H1 (cell line): ENCODE results near the gene ZNF23. TPM values are rescaled to one million over a fixed set of nuclear protein-coding genes. Genes with fewer than 3 reads are reported as not detected.

Source experiments
- CTCF ChIA-PET: fragments of 300-600 bp; sonication (Branson Sonifier 250); formaldehyde crosslinking; loops from one replicate; lab custom pipeline; 2021; ENCODE audit not compliant: partially characterized antibody; lab: Charles Lee
- POLR2A ChIA-PET: fragments of 300-600 bp; sonication (Branson Sonifier 250); formaldehyde crosslinking; loops from one replicate; lab custom pipeline; 2021; ENCODE audit warnings: inconsistent platforms; ENCODE audit not compliant: partially characterized antibody; lab: Charles Lee
- DNase-seq, 2 experiments: peaks; one replicate each; pipeline versions ENCODE4 v3.0.0 to v3.0.0-alpha.2; 2010 to 2022; ENCODE audit warnings: low spot score in 2 of 2, low read depth in 1 of 2, mixed read lengths in 1 of 2
- FAIRE-seq: peaks from 2 replicates; lab custom pipeline; 2011; peaks lifted over from hg19 to GRCh38; lab: Jason Lieb, UNC
- H2AFZ ChIP-seq: 2 replicates; pipeline ENCODE4 v1.8.1; 2012; ENCODE audit warnings: low read length, inconsistent platforms
- H2AK5ac ChIP-seq: 2 replicates; pipeline ENCODE4 v1.6.1; 2013; ENCODE audit warnings: low read depth, low read length
- H2BK120ac ChIP-seq: replicated peaks from 2 replicates; pipeline ENCODE3; 2013; ENCODE audit warnings: low read depth, low read length, inconsistent platforms
- H2BK12ac ChIP-seq: 2 replicates; pipeline ENCODE4 v1.6.1; 2013; ENCODE audit warnings: low read depth, low read length
- H2BK15ac ChIP-seq: 2 replicates; pipeline ENCODE4 v1.6.1; 2013; ENCODE audit warnings: low read length
- H2BK20ac ChIP-seq: 2 replicates; pipeline ENCODE4 v1.6.1; 2013; ENCODE audit warnings: low read length
- H2BK5ac ChIP-seq: 2 replicates; pipeline ENCODE4 v1.6.1; 2013; ENCODE audit warnings: low read depth, low read length
- H3K14ac ChIP-seq: 2 replicates; pipeline ENCODE4 v1.6.1; 2013; ENCODE audit warnings: inconsistent platforms; ENCODE audit not compliant: insufficient read length
- H3K18ac ChIP-seq: 2 replicates; pipeline ENCODE4 v1.6.1; 2013; ENCODE audit warnings: low read length; ENCODE audit errors: extremely low read depth
- H3K23ac ChIP-seq: 2 replicates; pipeline ENCODE4 v1.6.1; 2013; ENCODE audit warnings: inconsistent platforms; ENCODE audit not compliant: insufficient read length
- H3K23me2 ChIP-seq: 2 replicates; pipeline ENCODE4 v1.6.1; 2013; ENCODE audit warnings: low read depth, low read length
- H3K27ac ChIP-seq: 2 replicates; pipeline ENCODE4 v1.6.1; 2011; ENCODE audit warnings: low read depth, low read length, inconsistent platforms
- H3K27me3 ChIP-seq, 4 experiments: replicated peaks in 1 of 4; 1 replicate in 1 of 4; 2 replicates in 3 of 4; pipeline versions ENCODE4 v1.6.1 to v1.8.1; 2011 to 2013; ENCODE audit warnings: low read length in 3 of 4, mild to moderate bottlenecking in 3 of 4, inconsistent platforms in 2 of 4, mixed read lengths in 2 of 4, moderate library complexity in 1 of 4; ENCODE audit not compliant: control insufficient read depth in 3 of 4, insufficient read depth in 3 of 4; ENCODE audit errors: extremely low read depth in 1 of 4
- H3K36me3 ChIP-seq, 4 experiments: 2 replicates each; pipeline versions ENCODE4 v1.6.1 to v1.8.1; 2011 to 2013; ENCODE audit warnings: mild to moderate bottlenecking in 4 of 4, low read length in 3 of 4, moderate library complexity in 2 of 4, control low read depth in 1 of 4, inconsistent platforms in 1 of 4; ENCODE audit not compliant: insufficient read depth in 4 of 4, control insufficient read depth in 2 of 4
- H3K4ac ChIP-seq: replicated peaks from 2 replicates; pipeline ENCODE3; 2013; ENCODE audit warnings: low read length, low read depth, mixed read lengths, inconsistent platforms; ENCODE audit not compliant: insufficient read length
- H3K4me1 ChIP-seq, 4 experiments: replicated peaks in 1 of 4; 1 replicate in 1 of 4; 2 replicates in 3 of 4; pipeline versions ENCODE4 v1.6.1 to v1.8.1; 2011 to 2013; ENCODE audit warnings: low read length in 3 of 4, inconsistent platforms in 2 of 4, mixed read lengths in 1 of 4; ENCODE audit not compliant: insufficient read depth in 4 of 4, control insufficient read depth in 3 of 4
- H3K4me2 ChIP-seq, 2 experiments: 2 replicates each; pipeline versions ENCODE4 v1.6.1 to v1.8.1; 2011 to 2013; ENCODE audit warnings: low read depth in 2 of 2, low read length in 2 of 2, control low read depth in 1 of 2, inconsistent platforms in 1 of 2, mild to moderate bottlenecking in 1 of 2; ENCODE audit not compliant: insufficient read depth in 1 of 2
- H3K4me3 ChIP-seq, 4 experiments: fragments of 200-600, 300-600 bp in 1 of 4; sonication (generic), shearing (Covaris generic), sonication (Bioruptor Twin) in 1 of 4; 2 replicates each; pipeline versions ENCODE4 v1.5.1 to v1.8.1; 2011 to 2016; ENCODE audit warnings: low read length in 4 of 4, low read depth in 3 of 4, control low read depth in 2 of 4, inconsistent platforms in 2 of 4, mild to moderate bottlenecking in 2 of 4, mixed read lengths in 1 of 4, moderate library complexity in 1 of 4; ENCODE audit not compliant: insufficient read depth in 2 of 4; ENCODE audit errors: extremely low read depth in 1 of 4
- H3K56ac ChIP-seq: replicated peaks from 2 replicates; pipeline ENCODE3; 2013; ENCODE audit warnings: low read depth, mild to moderate bottlenecking, mixed read lengths, low read length, inconsistent platforms; ENCODE audit not compliant: insufficient read length
- H3K79me1 ChIP-seq: 2 replicates; pipeline ENCODE4 v1.6.1; 2013; ENCODE audit warnings: low read depth, low read length, control low read depth
- H3K79me2 ChIP-seq, 2 experiments: 2 replicates each; pipeline versions ENCODE4 v1.6.1 to v1.8.1; 2012 to 2013; ENCODE audit warnings: low read length in 2 of 2, mild to moderate bottlenecking in 2 of 2, inconsistent platforms in 1 of 2; ENCODE audit not compliant: insufficient read depth in 2 of 2, control insufficient read depth in 1 of 2
- H3K9ac ChIP-seq, 4 experiments: replicated peaks in 1 of 4; 1 replicate in 1 of 4; 2 replicates in 3 of 4; pipeline versions ENCODE4 v1.6.1 to v1.8.1; 2011 to 2013; ENCODE audit warnings: low read depth in 3 of 4, low read length in 3 of 4, control low read depth in 2 of 4, mild to moderate bottlenecking in 2 of 4, moderate library complexity in 2 of 4, inconsistent platforms in 1 of 4; ENCODE audit errors: extremely low read depth in 1 of 4
- H3K9me3 ChIP-seq, 2 experiments: 2 replicates each; pipeline versions ENCODE4 v1.6.1 to v1.8.1; 2012 to 2013; ENCODE audit warnings: mild to moderate bottlenecking in 2 of 2, moderate library complexity in 2 of 2, control low read depth in 1 of 2, inconsistent platforms in 1 of 2, low read depth in 1 of 2, low read length in 1 of 2, mixed read lengths in 1 of 2; ENCODE audit not compliant: insufficient read depth in 2 of 2
- H4K20me1 ChIP-seq, 2 experiments: replicated peaks in 1 of 2; 2 replicates each; pipeline versions ENCODE3 to v1.8.1; 2011 to 2013; ENCODE audit warnings: inconsistent platforms in 2 of 2, low read length in 2 of 2, mild to moderate bottlenecking in 1 of 2; ENCODE audit not compliant: insufficient read depth in 2 of 2, control insufficient read depth in 1 of 2
- H4K5ac ChIP-seq: 2 replicates; pipeline ENCODE4 v1.6.1; 2013; ENCODE audit warnings: low read length, low read depth, mixed read lengths, inconsistent platforms; ENCODE audit not compliant: insufficient read length
- H4K8ac ChIP-seq: 2 replicates; pipeline ENCODE4 v1.8.0; 2013; ENCODE audit warnings: mild to moderate bottlenecking, moderate library complexity, low read length, inconsistent platforms; ENCODE audit not compliant: insufficient read depth; ENCODE audit errors: extremely low read depth
- H4K91ac ChIP-seq: replicated peaks from 2 replicates; pipeline ENCODE3; 2013; ENCODE audit warnings: low read length, mixed read lengths, inconsistent platforms; ENCODE audit not compliant: insufficient read length
- TAF1 ChIP-seq: IDR thresholded peaks from 2 replicates; pipeline ENCODE4 v1.6.1; 2011; ENCODE audit warnings: mild to moderate bottlenecking, low read depth, low read length
- polyA plus RNA-seq, 7 experiments: library from polyadenylated mRNA; depleted of rRNA in 3 of 7; stranded (reverse) in 5 of 7; unstranded in 2 of 7; fragments of >200 nt in 5 of 7; fragments of 200-250 nt in 2 of 7; gene quantifications; 1 replicate in 5 of 7; 2 replicates in 1 of 7; 4 replicates in 1 of 7; pipeline versions ENCODE4 v1.2.1 to v1.2.3, GENCODE V29; 2011 to 2013; ENCODE audit warnings: missing spikeins in 2 of 7, mixed read lengths in 2 of 7
- total RNA-seq: library from RNA; stranded (reverse); fragmentation: NEBNext Ultra II Directional; extraction: Animal tissue kit (Norgen Biotek cat#: 25700); gene quantifications from 2 replicates; pipeline ENCODE4 v1.2.1, GENCODE V29; 2021

The ZNF23 gene
- total and polyA plus RNA-seq, 2 of the 8 experiments (the other 6 are each of a cell fraction or from before 2014, with no cell fraction given), result 2.4 to 10.2 TPM

GRCh38 chr16:71459510-71459909, 2.5 kb downstream of the ZNF23 start:
- no peak for FAIRE-seq
- Histone ChIP-seq H3K23ac (no peak overlapping the region), H4K5ac (no peak overlapping the region), H2AK5ac (no peak overlapping the region), H4K91ac (no peak overlapping the region), H3K27ac (no peak overlapping the region), H3K4ac (no peak overlapping the region), H3K36me3 (peaks cover 0 to 8% (median 0%) of the 10 kb centered on the region in 4 experiments; a peak in 1 of 8 replicates), H4K20me1 (peaks cover 0 to 5% of the 10 kb centered on the region in 2 experiments), H4K8ac (no peak overlapping the region), H3K9ac (no peak overlapping the region), H3K79me1 (no peaks in the 10 kb centered on the region; the same call in 1 of the 2 replicates), H3K4me1 (peaks cover 0 to 2% (median 0%) of the 10 kb centered on the region in 4 experiments; a peak in 1 of 7 replicates), H3K23me2 (peaks cover 7% of the 10 kb centered on the region), H3K18ac (no peak overlapping the region), H2AFZ (no peak overlapping the region), H2BK20ac (no peak overlapping the region), H2BK15ac (no peak overlapping the region), H2BK5ac (no peak overlapping the region), H3K27me3 (no peaks in the 10 kb centered on the region), H2BK12ac (no peak overlapping the region), H3K4me3 (no peak overlapping the region), H3K4me2 (no peak overlapping the region), H3K9me3 (no peaks in the 10 kb centered on the region), H2BK120ac (no peak overlapping the region), H3K79me2 (peaks cover 0 to 22% of the 10 kb centered on the region in 2 experiments; a peak in 3 of 4 replicates), H3K14ac (no peak overlapping the region), H3K56ac (no peak overlapping the region)
- ChIA-PET CTCF (interaction anchor here (1.3 to 4.0 kb wide), 3 partner anchors 9 to 39 kb away, joined by 4 to 22 read pairs (median 5); no protein-coding TSS in a partner anchor), POLR2A (interaction anchor here (1.0 to 1.4 kb wide), 2 partner anchors 9 to 24 kb away, joined by 4 to 7 read pairs; no protein-coding TSS in a partner anchor)
- DNase-seq, result no peak
- TF ChIP-seq TAF1, result no peak
